ENCODE measurements around the gene FXYD3. TPM values are rescaled to one million over a fixed set of nuclear protein-coding genes. Genes with fewer than 3 reads are reported as not detected.

The FXYD3 gene
- total and polyA plus RNA-seq, 4 donors, result 0.32 to 0.45 TPM; not detected in 2

DNA sequence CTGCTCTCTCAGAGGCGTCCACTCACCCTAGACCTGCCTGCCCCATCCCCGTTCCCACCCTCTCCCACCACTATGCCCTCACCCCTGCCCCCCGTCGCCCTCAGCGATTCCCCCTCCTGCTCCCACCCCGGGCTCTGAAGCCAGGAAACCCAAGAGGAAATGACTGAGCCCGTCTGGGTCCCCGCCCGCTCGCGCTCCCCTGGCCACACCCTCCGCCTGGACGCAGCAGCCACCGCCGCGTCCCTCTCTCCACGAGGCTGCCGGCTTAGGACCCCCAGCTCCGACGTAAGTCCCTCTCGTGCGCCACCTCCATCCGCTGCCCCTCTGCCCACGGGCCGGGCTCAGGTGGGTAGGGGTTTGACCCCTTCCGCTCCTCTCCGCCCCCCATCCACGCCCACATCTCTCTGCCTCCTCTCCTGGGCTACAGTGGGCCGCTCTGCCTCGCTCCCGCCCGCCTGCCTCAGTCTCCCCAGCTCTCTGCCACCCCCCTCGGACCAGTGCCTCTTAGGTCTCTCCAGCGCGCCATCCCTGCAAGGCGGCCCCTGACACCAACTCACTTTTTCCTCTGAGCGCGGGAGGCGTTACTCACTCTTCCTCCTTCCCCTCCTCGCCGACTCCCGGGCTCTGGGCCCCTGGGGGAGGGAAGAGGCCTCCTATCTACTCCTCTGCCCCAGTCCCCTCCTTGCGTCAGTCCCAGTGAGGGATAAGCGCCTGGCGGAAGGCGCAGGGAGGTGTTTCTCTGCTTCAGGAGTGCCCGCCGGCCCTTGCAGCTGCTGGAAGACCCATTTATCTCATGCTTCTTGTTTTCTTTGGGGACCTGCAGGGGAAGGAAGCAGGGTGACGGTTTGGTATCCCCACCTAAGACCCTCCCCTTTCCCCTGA, 39.1 kb downstream of the FXYD3 start, which contains the start of gene FXYD5:
Gene FXYD5 (plus strand): TSS at position 211 of the 882 bp plus-strand sequence. CDS start 816 bp downstream, outside the sequence.
- H3K4me3 ChIP-seq (ENCODE audit: low read depth in 1 of 3, low read length in 3 of 3), result peak within 1 kb of the TSS; percentile 35 to 58 (median 49)
- peak within 1 kb of the TSS in 1 of 2 donors; percentile 52 for H3K9ac ChIP-seq (ENCODE audit: low read depth in 1 of 2, low read length in 2 of 2)
- no peak for DNase-seq (ENCODE audit: low spot score)
- whole genome bisulfite sequencing, result 8% methylated on average over 49 of the region's 49 CpGs
- peaks cover 0 to 22% (median 8%) of the 10 kb centered on the region in 4 donors for H3K4me1 ChIP-seq (ENCODE audit: control insufficient read depth in 4 of 4, insufficient read depth in 4 of 4, low read length in 3 of 4)
- peak within 1 kb of the TSS; percentile 66 to 81 for H3K27ac ChIP-seq (ENCODE audit: low read depth in 1 of 2, low read length in 2 of 2)
- TF ChIP-seq FOXA1 (IDR thresholded peaks at IDR 0.05) (no peak), HNF4G (IDR thresholded peaks at IDR 0.05) (no peak), RAD21 (IDR thresholded peaks at IDR 0.05) (peak in 1 of 2 donors; percentile 24)
- no peaks in the 10 kb centered on the region for H3K36me3 ChIP-seq (ENCODE audit: control insufficient read depth in 4 of 4, insufficient read depth in 3 of 4, low read depth in 1 of 4, low read length in 3 of 4)
- H3K27me3 ChIP-seq (ENCODE audit: control insufficient read depth in 4 of 4, insufficient read depth in 4 of 4, low read length in 3 of 4), result peaks cover 0 to 2% (median 0%) of the 10 kb centered on the region in 4 donors
- H3K9me3 ChIP-seq (ENCODE audit: control insufficient read depth in 4 of 4, low read length in 3 of 4), result no peaks in the 10 kb centered on the region

GRCh38 chr19:35155441-35155840, 39.8 kb downstream of the FXYD3 start:
- Histone ChIP-seq H3K4me1 (ENCODE audit: control insufficient read depth in 4 of 4, insufficient read depth in 4 of 4, low read length in 3 of 4) (peaks cover 0 to 23% (median 8%) of the 10 kb centered on the region in 4 donors), H3K36me3 (ENCODE audit: control insufficient read depth in 4 of 4, insufficient read depth in 3 of 4, low read depth in 1 of 4, low read length in 3 of 4) (no peaks in the 10 kb centered on the region), H3K27ac (ENCODE audit: low read depth in 1 of 2, low read length in 2 of 2) (peak overlapping the region in 1 of 2 donors; percentile 81), H3K9ac (ENCODE audit: low read depth in 1 of 2, low read length in 2 of 2) (no peak overlapping the region), H3K4me3 (ENCODE audit: low read depth in 1 of 3, low read length in 3 of 3) (peak overlapping the region in 1 of 3 donors; percentile 49), H3K9me3 (ENCODE audit: control insufficient read depth in 4 of 4, low read length in 3 of 4) (no peaks in the 10 kb centered on the region), H3K27me3 (ENCODE audit: control insufficient read depth in 4 of 4, insufficient read depth in 4 of 4, low read length in 3 of 4) (peaks cover 0 to 2% (median 0%) of the 10 kb centered on the region in 4 donors)
- WGBS, result 32% methylated on average over 17 of the region's 17 CpGs
- no peak for TF ChIP-seq MAX (IDR thresholded peaks at IDR 0.05)
- no peak for DNase-seq (ENCODE audit: low spot score)

GRCh38 chr19:35155981-35156672, 40.5 kb downstream of the FXYD3 start:
- no peak overlapping the region for H3K9ac ChIP-seq (ENCODE audit: low read depth in 1 of 2, low read length in 2 of 2)
- H3K4me1 ChIP-seq (ENCODE audit: control insufficient read depth in 4 of 4, insufficient read depth in 4 of 4, low read length in 3 of 4), result peaks cover 0 to 23% (median 8%) of the 10 kb centered on the region in 4 donors
- 86% methylated on average over 6 of the region's 6 CpGs for WGBS
- DNase-seq (ENCODE audit: low spot score), result no peak
- TF ChIP-seq NR2F2 (IDR thresholded peaks at IDR 0.05) (no peak), HNF4A (conservative IDR thresholded peaks at IDR 0.05) (no peak), EGR1 (IDR thresholded peaks at IDR 0.05; ENCODE audit: low read depth in 2 of 2) (no peak), YY1 (IDR thresholded peaks at IDR 0.05) (no peak), RXRA (IDR thresholded peaks at IDR 0.05) (no peak), GABPA (IDR thresholded peaks at IDR 0.05 in 1 of 2, conservative IDR thresholded peaks at IDR 0.05 in 1 of 2) (no peak), MAX (IDR thresholded peaks at IDR 0.05) (no peak), TAF1 (conservative IDR thresholded peaks at IDR 0.05) (no peak)
- TF ChIP-seq, protein P1, sequence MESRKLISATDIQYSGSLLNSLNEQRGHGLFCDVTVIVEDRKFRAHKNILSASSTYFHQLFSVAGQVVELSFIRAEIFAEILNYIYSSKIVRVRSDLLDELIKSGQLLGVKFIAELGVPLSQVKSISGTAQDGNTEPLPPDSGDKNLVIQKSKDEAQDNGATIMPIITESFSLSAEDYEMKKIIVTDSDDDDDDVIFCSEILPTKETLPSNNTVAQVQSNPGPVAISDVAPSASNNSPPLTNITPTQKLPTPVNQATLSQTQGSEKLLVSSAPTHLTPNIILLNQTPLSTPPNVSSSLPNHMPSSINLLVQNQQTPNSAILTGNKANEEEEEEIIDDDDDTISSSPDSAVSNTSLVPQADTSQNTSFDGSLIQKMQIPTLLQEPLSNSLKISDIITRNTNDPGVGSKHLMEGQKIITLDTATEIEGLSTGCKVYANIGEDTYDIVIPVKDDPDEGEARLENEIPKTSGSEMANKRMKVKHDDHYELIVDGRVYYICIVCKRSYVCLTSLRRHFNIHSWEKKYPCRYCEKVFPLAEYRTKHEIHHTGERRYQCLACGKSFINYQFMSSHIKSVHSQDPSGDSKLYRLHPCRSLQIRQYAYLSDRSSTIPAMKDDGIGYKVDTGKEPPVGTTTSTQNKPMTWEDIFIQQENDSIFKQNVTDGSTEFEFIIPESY (IDR thresholded peaks at IDR 0.05), result no peak
- H3K27ac ChIP-seq (ENCODE audit: low read depth in 1 of 2, low read length in 2 of 2), result no peak overlapping the region
- H3K9me3 ChIP-seq (ENCODE audit: control insufficient read depth in 4 of 4, low read length in 3 of 4), result no peaks in the 10 kb centered on the region
- no peaks in the 10 kb centered on the region for H3K36me3 ChIP-seq (ENCODE audit: control insufficient read depth in 4 of 4, insufficient read depth in 3 of 4, low read depth in 1 of 4, low read length in 3 of 4)
- H3K27me3 ChIP-seq (ENCODE audit: control insufficient read depth in 4 of 4, insufficient read depth in 4 of 4, low read length in 3 of 4), result peaks cover 0 to 2% (median 0%) of the 10 kb centered on the region in 4 donors
- no peak overlapping the region for H3K4me3 ChIP-seq (ENCODE audit: low read depth in 1 of 3, low read length in 3 of 3)

Data from liver (tissue), 9 donors.